LHCN-M2 (cell line): ENCODE results near the gene ERCC2. TPM values are rescaled to one million over a fixed set of nuclear protein-coding genes. Genes with fewer than 3 reads are reported as not detected.

Experiments
- DNase-seq: peaks from one replicate; pipeline ENCODE4 v3.0.0-alpha.2; 2012; ENCODE audit warnings: low read depth
- total RNA-seq: library from RNA; depleted of rRNA; stranded (reverse); fragments of >200 nt; gene quantifications from 2 replicates; pipeline ENCODE4 v1.2.3, GENCODE V29; 2014

Gene ERCC2
- total RNA-seq, 1 experiment from 2014 or later = 30.6 TPM

- peak; percentile 36 for DNase-seq
Observed at GRCh38 chr19:45402298-45403061, 32.1 kb upstream of the ERCC2 start.

- DNase-seq = no peak
Observed at GRCh38 chr19:45401815-45402214, 31.4 kb upstream of the ERCC2 start.

- DNase-seq = no peak
Observed at GRCh38 chr19:45400192-45400591, 29.8 kb upstream of the ERCC2 start.

GRCh38 chr19:45395821-45396617 is 25.6 kb upstream of the ERCC2 start:
- DNase-seq = no peak

GRCh38 chr19:45391871-45392665 is 21.7 kb upstream of the ERCC2 start:
- no peak for DNase-seq

- DNase-seq = no peak
Observed at GRCh38 chr19:45391346-45391745, 21.0 kb upstream of the ERCC2 start.

GRCh38 chr19:45385392-45386221 is 15.2 kb upstream of the ERCC2 start:
- no peak for DNase-seq

GRCh38 chr19:45382426-45382825 is 12.1 kb upstream of the ERCC2 start:
- no peak for DNase-seq

- no peak for DNase-seq
Observed at GRCh38 chr19:45380107-45380506, 9.7 kb upstream of the ERCC2 start.

- DNase-seq = peak; percentile 94
Observed at GRCh38 chr19:45376045-45376724, 5.8 kb upstream of the ERCC2 start.

- DNase-seq = no peak
Observed at GRCh38 chr19:45368737-45369340, 1.5 kb downstream of the ERCC2 start.

- DNase-seq = no peak
Observed at GRCh38 chr19:45368127-45368526, 2.2 kb downstream of the ERCC2 start.

- no peak for DNase-seq
Observed at GRCh38 chr19:45364696-45365095, 5.7 kb downstream of the ERCC2 start.

GRCh38 chr19:45363861-45364459 is 6.4 kb downstream of the ERCC2 start:
- DNase-seq = no peak

- DNase-seq = no peak
Observed at GRCh38 chr19:45362291-45362690, 8.1 kb downstream of the ERCC2 start.

- DNase-seq = no peak
Observed at GRCh38 chr19:45361608-45362007, 8.8 kb downstream of the ERCC2 start.

GRCh38 chr19:45358213-45358792 is 12.1 kb downstream of the ERCC2 start:
- no peak for DNase-seq

- DNase-seq = no peak
Observed at GRCh38 chr19:45357445-45357783, 13.0 kb downstream of the ERCC2 start.

- DNase-seq = no peak
Observed at GRCh38 chr19:45356760-45357444, 13.5 kb downstream of the ERCC2 start.
